HL-60 (cell line): ENCODE measurements around the gene PELI2.

ENCODE experiments used
- DNase-seq, 2 experiments: peaks; one replicate each; pipeline ENCODE4 v3.0.0-alpha.2; 2010 to 2020; ENCODE audit warnings: low read depth in 1 of 2, low spot score in 1 of 2
- H3K27ac ChIP-seq: fragments of 250-450 bp; sonication (Bioruptor Pico); replicated peaks from 2 replicates; pipeline ENCODE4 v1.5.1; 2020; ENCODE audit warnings: mild to moderate bottlenecking, moderate library complexity
- H3K27me3 ChIP-seq: fragments of 250-450 bp; sonication (Bioruptor Pico); 2 replicates; pipeline ENCODE4 v1.5.1; 2021; ENCODE audit warnings: mild to moderate bottlenecking, moderate library complexity; ENCODE audit not compliant: insufficient read depth, poor library complexity, severe bottlenecking
- H3K4me3 ChIP-seq: replicated peaks from 2 replicates; pipeline ENCODE4 v1.5.1; 2011; ENCODE audit warnings: mild to moderate bottlenecking, control low read depth, low read length; ENCODE audit not compliant: insufficient read depth
- GABPA ChIP-seq: IDR thresholded peaks from 2 replicates; pipeline ENCODE4 v1.6.1; 2012; ENCODE audit warnings: low read depth
- POLR2AphosphoS5 ChIP-seq: IDR thresholded peaks from 2 replicates; pipeline ENCODE4 v1.6.1; 2012; ENCODE audit warnings: low read depth
- REST ChIP-seq: IDR thresholded peaks from 2 replicates; pipeline ENCODE4 v1.6.1; 2012; ENCODE audit warnings: low read depth; ENCODE audit not compliant: insufficient replicate concordance
- SPI1 ChIP-seq: IDR thresholded peaks from 2 replicates; pipeline ENCODE4 v1.6.1; 2012; ENCODE audit warnings: low read depth, mild to moderate bottlenecking, borderline replicate concordance
- TF ChIP-seq, protein P1 (sequence below): IDR thresholded peaks from one replicate; pipeline ENCODE4 v1.5.1; 2011; ENCODE audit warnings: low read length, control low read depth, inconsistent platforms; ENCODE audit not compliant: insufficient read depth

Gene PELI2

GRCh38 chr14:56313789-56314188 is 195.6 kb downstream of the PELI2 start:
- TF ChIP-seq SPI1 = no peak
- no peak for TF ChIP-seq POLR2AphosphoS5
- TF ChIP-seq, protein P1, sequence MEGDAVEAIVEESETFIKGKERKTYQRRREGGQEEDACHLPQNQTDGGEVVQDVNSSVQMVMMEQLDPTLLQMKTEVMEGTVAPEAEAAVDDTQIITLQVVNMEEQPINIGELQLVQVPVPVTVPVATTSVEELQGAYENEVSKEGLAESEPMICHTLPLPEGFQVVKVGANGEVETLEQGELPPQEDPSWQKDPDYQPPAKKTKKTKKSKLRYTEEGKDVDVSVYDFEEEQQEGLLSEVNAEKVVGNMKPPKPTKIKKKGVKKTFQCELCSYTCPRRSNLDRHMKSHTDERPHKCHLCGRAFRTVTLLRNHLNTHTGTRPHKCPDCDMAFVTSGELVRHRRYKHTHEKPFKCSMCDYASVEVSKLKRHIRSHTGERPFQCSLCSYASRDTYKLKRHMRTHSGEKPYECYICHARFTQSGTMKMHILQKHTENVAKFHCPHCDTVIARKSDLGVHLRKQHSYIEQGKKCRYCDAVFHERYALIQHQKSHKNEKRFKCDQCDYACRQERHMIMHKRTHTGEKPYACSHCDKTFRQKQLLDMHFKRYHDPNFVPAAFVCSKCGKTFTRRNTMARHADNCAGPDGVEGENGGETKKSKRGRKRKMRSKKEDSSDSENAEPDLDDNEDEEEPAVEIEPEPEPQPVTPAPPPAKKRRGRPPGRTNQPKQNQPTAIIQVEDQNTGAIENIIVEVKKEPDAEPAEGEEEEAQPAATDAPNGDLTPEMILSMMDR = no peak
- TF ChIP-seq GABPA = no peak
- no peak for TF ChIP-seq REST
- no peak for DNase-seq
- Histone ChIP-seq H3K27ac (no peak overlapping the region), H3K27me3 (no peaks in the 10 kb centered on the region), H3K4me3 (no peak overlapping the region)

- no peak overlapping the region for H3K4me3 ChIP-seq
- no peaks in the 10 kb centered on the region for H3K27me3 ChIP-seq
- no peak for DNase-seq
- H3K27ac ChIP-seq = no peak overlapping the region
- TF ChIP-seq, protein P1 = no peak
- TF ChIP-seq SPI1 = no peak
- TF ChIP-seq POLR2AphosphoS5 = no peak
- TF ChIP-seq GABPA = no peak
- TF ChIP-seq REST = no peak
Measured at GRCh38 chr14:56318393-56319115, 200.3 kb downstream of the PELI2 start.

DNA sequence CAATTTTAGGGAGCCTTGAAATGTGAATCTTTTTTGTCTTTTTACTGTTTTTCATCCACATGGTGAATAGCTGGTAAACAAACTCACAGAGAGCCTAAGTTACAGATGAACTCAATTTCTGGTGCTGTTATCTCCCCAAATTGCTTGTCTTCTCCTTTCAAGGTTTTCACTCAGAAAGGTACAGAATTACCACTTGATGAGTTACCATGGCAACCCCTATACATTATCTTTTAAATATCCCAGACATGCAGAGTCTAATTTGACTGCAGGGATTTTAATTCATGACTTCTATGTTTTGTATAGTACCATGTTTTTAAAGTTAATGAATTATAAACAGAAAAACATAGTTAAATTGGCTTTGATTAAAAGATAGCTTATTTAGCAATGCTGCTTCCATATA is 203.7 kb downstream of the PELI2 start:
- DNase-seq = no peak
- no peaks in the 10 kb centered on the region for H3K27me3 ChIP-seq
- no peak overlapping the region for H3K4me3 ChIP-seq
- TF ChIP-seq, protein P1 = no peak
- TF ChIP-seq GABPA (no peak), POLR2AphosphoS5 (no peak)
- H3K27ac ChIP-seq = no peak overlapping the region

GRCh38 chr14:56322531-56322930 is 204.3 kb downstream of the PELI2 start:
- no peak for DNase-seq
- no peaks in the 10 kb centered on the region for H3K27me3 ChIP-seq
- no peak overlapping the region for H3K27ac ChIP-seq
- no peak overlapping the region for H3K4me3 ChIP-seq
- no peak for TF ChIP-seq REST
- no peak for TF ChIP-seq SPI1
- no peak for TF ChIP-seq POLR2AphosphoS5
- no peak for TF ChIP-seq GABPA
- TF ChIP-seq, protein P1 = no peak
